WERI-Rb-1 (cell line): Measurements from ENCODE around the gene YAF2.

Experiments used
- DNase-seq: peaks from one replicate; pipeline ENCODE4 v3.0.0-alpha.2; 2020
- H3K27ac ChIP-seq: fragments of 250-450 bp; sonication (Bioruptor Pico); 2 replicates; pipeline ENCODE4 v1.5.1; 2020; ENCODE audit warnings: mild to moderate bottlenecking, moderate library complexity
- H3K27me3 ChIP-seq: fragments of 250-450 bp; sonication (Bioruptor Pico); 2 replicates; pipeline ENCODE4 v1.5.1; 2021; ENCODE audit warnings: mild to moderate bottlenecking, low read depth, moderate library complexity; ENCODE audit not compliant: insufficient read depth, severe bottlenecking
- H3K36me3 ChIP-seq: fragments of 250-450 bp; sonication (Bioruptor Pico); 2 replicates; pipeline ENCODE4 v1.5.1; 2020; ENCODE audit warnings: mild to moderate bottlenecking, moderate library complexity
- H3K4me3 ChIP-seq: 2 replicates; pipeline ENCODE4 v1.5.1; 2011; ENCODE audit warnings: low read depth, mild to moderate bottlenecking, control low read depth, low read length
- H3K9me3 ChIP-seq: fragments of 250-450 bp; sonication (Bioruptor Pico); 2 replicates; pipeline ENCODE4 v1.5.1; 2021; ENCODE audit warnings: mild to moderate bottlenecking, moderate library complexity; ENCODE audit not compliant: severe bottlenecking
- CTCF ChIP-seq: IDR thresholded peaks from 2 replicates; pipeline ENCODE4 v1.5.1; 2011; ENCODE audit warnings: low read depth, mild to moderate bottlenecking, control low read depth, inconsistent platforms, low read length

The YAF2 gene

GRCh38 chr12:42187799-42188198, 50.2 kb downstream of the YAF2 start:
- Histone ChIP-seq H3K27ac (no peak overlapping the region), H3K9me3 (no peaks in the 10 kb centered on the region), H3K36me3 (peaks cover 3% of the 10 kb centered on the region; the same call in 1 of the 2 replicates), H3K4me3 (no peak overlapping the region), H3K27me3 (no peaks in the 10 kb centered on the region)
- DNase-seq, result no peak
- TF ChIP-seq CTCF, result no peak

- H3K4me3 ChIP-seq, result no peak overlapping the region
- no peak overlapping the region for H3K27ac ChIP-seq
- H3K36me3 ChIP-seq, result peaks cover 3% of the 10 kb centered on the region; the same call in 1 of the 2 replicates
- H3K9me3 ChIP-seq, result no peaks in the 10 kb centered on the region
- H3K27me3 ChIP-seq, result no peaks in the 10 kb centered on the region
- no peak for DNase-seq
- no peak for TF ChIP-seq CTCF
Measured at GRCh38 chr12:42186793-42187192, 51.3 kb downstream of the YAF2 start.

- DNase-seq, result no peak
- no peaks in the 10 kb centered on the region for H3K27me3 ChIP-seq
- no peak overlapping the region for H3K4me3 ChIP-seq
- H3K27ac ChIP-seq, result no peak overlapping the region
- H3K9me3 ChIP-seq, result no peaks in the 10 kb centered on the region
- no peak for TF ChIP-seq CTCF
- H3K36me3 ChIP-seq, result peaks cover 7% of the 10 kb centered on the region
Measured at GRCh38 chr12:42182394-42182793, 55.7 kb downstream of the YAF2 start.

- no peaks in the 10 kb centered on the region for H3K27me3 ChIP-seq
- TF ChIP-seq CTCF, result no peak
- no peak for DNase-seq
Measured at GRCh38 chr12:42180990-42181596, 57.0 kb downstream of the YAF2 start.

GRCh38 chr12:42178101-42178500, 59.9 kb downstream of the YAF2 start:
- Histone ChIP-seq H3K27ac (no peak overlapping the region), H3K36me3 (peaks cover 12% of the 10 kb centered on the region), H3K27me3 (no peaks in the 10 kb centered on the region), H3K9me3 (peaks cover 4% of the 10 kb centered on the region), H3K4me3 (no peak overlapping the region)
- no peak for DNase-seq
- TF ChIP-seq CTCF, result no peak

More at GRCh38 chr12:42180990-42181596, 57.0 kb downstream of the YAF2 start:
- Histone ChIP-seq H3K27ac (no peak overlapping the region), H3K4me3 (no peak overlapping the region), H3K36me3 (peaks cover 11% of the 10 kb centered on the region), H3K9me3 (no peaks in the 10 kb centered on the region)

GRCh38 chr12:42174978-42175377, 63.1 kb downstream of the YAF2 start:
- DNase-seq, result no peak
- TF ChIP-seq CTCF, result no peak
- H3K4me3 ChIP-seq, result no peak overlapping the region

More at GRCh38 chr12:42174978-42175377, 63.1 kb downstream of the YAF2 start:
- no peaks in the 10 kb centered on the region for H3K27me3 ChIP-seq
- H3K36me3 ChIP-seq, result peaks cover 17% of the 10 kb centered on the region
- H3K27ac ChIP-seq, result no peak overlapping the region
- H3K9me3 ChIP-seq, result peaks cover 4% of the 10 kb centered on the region
